HT-29 (cell line): ENCODE results near the gene TOP3B. TPM values are rescaled to one million over a fixed set of nuclear protein-coding genes. Genes with fewer than 3 reads are reported as not detected.

ENCODE experiments used
- DNase-seq: peaks from one replicate; pipeline ENCODE4 v3.0.0-alpha.2; 2015; ENCODE audit warnings: low spot score
- total RNA-seq: library from RNA; depleted of rRNA; stranded (reverse); fragments of >200 nt; shearing (Covaris generic); gene quantifications from 2 replicates; pipeline ENCODE4 v1.2.3, GENCODE V29; 2014; rRNA removed

The TOP3B gene
- total RNA-seq: 37.0 and 39.2 TPM in 2 replicates

GRCh38 chr22:21982338-21982965 is at the start of gene TOP3B:
TOP3B (minus strand) TSS chr22:21982787; CDS start chr22:21975709, 7,078 bp downstream.
- DNase-seq: peak; percentile 67

GRCh38 chr22:22031183-22031945 is 48.8 kb upstream of the TOP3B start:
- no peak for DNase-seq

GRCh38 chr22:22030493-22031182 is 48.1 kb upstream of the TOP3B start:
- no peak for DNase-seq

- no peak for DNase-seq
These were observed 45.4 kb upstream of the TOP3B start for GRCh38 chr22:22027955-22028354.

- no peak for DNase-seq
These were observed 43.7 kb upstream of the TOP3B start for GRCh38 chr22:22026157-22026831.

GRCh38 chr22:22025320-22026156 is 43.0 kb upstream of the TOP3B start:
- no peak for DNase-seq

- DNase-seq: no peak
These were observed 41.9 kb upstream of the TOP3B start for GRCh38 chr22:22024440-22024839.

GRCh38 chr22:22023581-22024137 is 41.1 kb upstream of the TOP3B start:
- no peak for DNase-seq

GRCh38 chr22:22022947-22023534 is 40.5 kb upstream of the TOP3B start:
- no peak for DNase-seq

GRCh38 chr22:22022255-22022840 is 39.8 kb upstream of the TOP3B start:
- DNase-seq: no peak

GRCh38 chr22:22021162-22021750 is 38.7 kb upstream of the TOP3B start:
- no peak for DNase-seq

- no peak for DNase-seq
These were observed 37.9 kb upstream of the TOP3B start for GRCh38 chr22:22020425-22020852.

GRCh38 chr22:22019659-22020424 is 37.3 kb upstream of the TOP3B start:
- DNase-seq: no peak

GRCh38 chr22:22018825-22019658 is 36.5 kb upstream of the TOP3B start:
- DNase-seq: no peak

- no peak for DNase-seq
These were observed 33.0 kb upstream of the TOP3B start for GRCh38 chr22:22015631-22016030.

- DNase-seq: no peak
These were observed 31.7 kb upstream of the TOP3B start for GRCh38 chr22:22014285-22014659.

GRCh38 chr22:22013559-22014284 is 31.1 kb upstream of the TOP3B start:
- no peak for DNase-seq
